HCT116 (cell line): Measurements from ENCODE around the gene SPRR1A. TPM values are rescaled to one million over a fixed set of nuclear protein-coding genes. Genes with fewer than 3 reads are reported as not detected.

Source experiments
- ATAC-seq: fragments of 200-7000 bp; cut with Tn5 transposase; 2 replicates; pipeline ENCODE4 v1.9.1; 2020; ENCODE audit warnings: mild to moderate bottlenecking, moderate library complexity
- BruUV-seq: library from RNA; stranded (reverse); fragments of 400-500 nt; replicated peaks from 2 replicates; lab custom pipeline; 2021; lab: Mats Ljungman, UMichigan
- CTCF ChIA-PET: fragments of 300-600 bp; sonication (Branson Sonifier 250); formaldehyde crosslinking; loops from one replicate; lab custom pipeline; 2021; ENCODE audit warnings: antibody characterized with exemption; lab: Charles Lee
- POLR2A ChIA-PET: fragments of 300-600, 350-600 bp; sonication (Branson Sonifier 250); formaldehyde crosslinking; loops from one replicate; lab custom pipeline; 2021; ENCODE audit warnings: antibody characterized with exemption; lab: Charles Lee
- RAD21 ChIA-PET, 2 experiments: fragments of 300-600 bp; sonication (Branson Sonifier 250); formaldehyde crosslinking; loops; one replicate each; lab custom pipeline; 2023; ENCODE audit warnings: low total read pairs in 2 of 2; ENCODE audit not compliant: uncharacterized antibody in 2 of 2, unreplicated experiment in 2 of 2, low non-redundant PET in 1 of 2; lab: Charles Lee
- DNase-seq: peaks from one replicate; pipeline ENCODE4 v3.0.0-alpha.2; 2010; ENCODE audit warnings: low read depth, low spot score
- H2AFZ ChIP-seq: fragments of 200-600 bp; shearing (Covaris generic), sonication (generic); 2 replicates; pipeline ENCODE4 v1.6.1; 2017; ENCODE audit warnings: low read depth, mixed run types, mixed read lengths, antibody characterized with exemption, low read length; ENCODE audit not compliant: poor library complexity, severe bottlenecking
- H3K27ac ChIP-seq: 2 replicates; pipeline ENCODE4 v1.5.1; 2012; ENCODE audit warnings: low read depth, low read length
- H3K27me3 ChIP-seq: fragments of 200-600 bp; sonication (generic); 2 replicates; pipeline ENCODE4 v1.6.1; 2016; ENCODE audit warnings: mixed run types, low read length, mixed read lengths; ENCODE audit not compliant: insufficient read depth
- H3K36me3 ChIP-seq, 2 experiments: fragments of 200-500 bp in 1 of 2; fragments of 200-600 bp in 1 of 2; sonication (Bioruptor generic) in 1 of 2; sonication (generic) in 1 of 2; 2 replicates each; pipeline versions ENCODE4 v1.5.1 to v1.6.1; 2014 to 2016; ENCODE audit warnings: low read length in 2 of 2, inconsistent platforms in 1 of 2, mixed read lengths in 1 of 2, mixed run types in 1 of 2; ENCODE audit not compliant: insufficient read depth in 2 of 2, control insufficient read depth in 1 of 2
- H3K4me1 ChIP-seq, 2 experiments: fragments of 200-600 bp in 1 of 2; sonication (generic) in 1 of 2; 2 replicates each; pipeline versions ENCODE4 v1.5.1 to v1.6.1; 2012 to 2017; ENCODE audit warnings: low read length in 2 of 2, inconsistent platforms in 1 of 2, mild to moderate bottlenecking in 1 of 2, mixed read lengths in 1 of 2, mixed run types in 1 of 2, moderate library complexity in 1 of 2; ENCODE audit not compliant: insufficient read depth in 2 of 2, control insufficient read depth in 1 of 2
- H3K4me2 ChIP-seq: fragments of 200-600 bp; sonication (generic); 2 replicates; pipeline ENCODE4 v1.6.1; 2017; ENCODE audit warnings: mixed run types, low read length, mixed read lengths
- H3K4me3 ChIP-seq, 2 experiments: fragments of 200-600 bp in 1 of 2; sonication (generic) in 1 of 2; replicated peaks in 1 of 2; 2 replicates each; pipeline ENCODE4 v1.5.1; 2011 to 2016; ENCODE audit warnings: low read length in 2 of 2, control low read depth in 1 of 2, low read depth in 1 of 2, mild to moderate bottlenecking in 1 of 2, mixed read lengths in 1 of 2, mixed run types in 1 of 2
- H3K79me2 ChIP-seq: fragments of 200-600 bp; sonication (generic); 2 replicates; pipeline ENCODE4 v1.6.1; 2017; ENCODE audit warnings: mild to moderate bottlenecking, mixed run types, low read length, moderate library complexity, mixed read lengths; ENCODE audit not compliant: insufficient read depth
- H3K9ac ChIP-seq: fragments of 200-600 bp; sonication (generic); 2 replicates; pipeline ENCODE4 v1.6.1; 2016; ENCODE audit warnings: low read length, mixed read lengths
- H3K9me2 ChIP-seq: fragments of 200-600 bp; sonication (generic), shearing (Covaris generic); 2 replicates; pipeline ENCODE4 v1.6.1; 2017; ENCODE audit warnings: mixed run types, mild to moderate bottlenecking, moderate library complexity; ENCODE audit not compliant: insufficient read depth
- H3K9me3 ChIP-seq, 2 experiments: fragments of 200-500 bp in 1 of 2; fragments of 200-600 bp in 1 of 2; sonication (Bioruptor generic) in 1 of 2; sonication (generic) in 1 of 2; 2 replicates each; pipeline ENCODE4 v1.6.1; 2014 to 2017; ENCODE audit warnings: low read length in 2 of 2, mixed read lengths in 2 of 2, inconsistent platforms in 1 of 2, low read depth in 1 of 2, mild to moderate bottlenecking in 1 of 2, mixed run types in 1 of 2, moderate library complexity in 1 of 2; ENCODE audit not compliant: control insufficient read depth in 1 of 2, insufficient read depth in 1 of 2
- H4K20me1 ChIP-seq: fragments of 200-600 bp; sonication (generic), shearing (Covaris generic); 2 replicates; pipeline ENCODE4 v1.6.1; 2017; ENCODE audit warnings: mixed run types, mild to moderate bottlenecking, moderate library complexity; ENCODE audit not compliant: insufficient read depth
- ATF3 ChIP-seq: IDR thresholded peaks from 2 replicates; pipeline ENCODE4 v1.6.1; 2012
- CBX3 ChIP-seq: IDR thresholded peaks from 2 replicates; pipeline ENCODE4 v1.6.1; 2012; ENCODE audit warnings: low read depth
- CEBPB ChIP-seq: IDR thresholded peaks from 2 replicates; pipeline ENCODE4 v1.6.1; 2012; ENCODE audit warnings: low read depth
- CTCF ChIP-seq, 3 experiments: fragments of 200-600 bp in 1 of 3; sonication (generic) in 1 of 3; IDR thresholded peaks in 2 of 3; conservative IDR thresholded peaks in 1 of 3; 2 replicates each; pipeline ENCODE4 v1.5.1; 2012 to 2017; ENCODE audit warnings: low read depth in 2 of 3, low read length in 2 of 3, antibody characterized with exemption in 1 of 3, borderline replicate concordance in 1 of 3, control low read depth in 1 of 3, mild to moderate bottlenecking in 1 of 3, mixed read lengths in 1 of 3, mixed run types in 1 of 3, moderate library complexity in 1 of 3; ENCODE audit not compliant: insufficient read depth in 1 of 3
- EGR1 ChIP-seq: IDR thresholded peaks from 2 replicates; pipeline ENCODE4 v1.6.1; 2012; ENCODE audit warnings: low read depth
- ELF1 ChIP-seq: IDR thresholded peaks from 2 replicates; pipeline ENCODE4 v1.6.1; 2012; ENCODE audit warnings: low read depth, borderline replicate concordance
- EZH2 ChIP-seq: fragments of 200-600 bp; sonication (generic); IDR thresholded peaks from 2 replicates; pipeline ENCODE4 v1.6.1; 2017; ENCODE audit warnings: antibody characterized with exemption, mixed run types
- EZH2phosphoT487 ChIP-seq: fragments of 200-600 bp; IDR thresholded peaks from 2 replicates; pipeline ENCODE4 v1.6.1; 2018; ENCODE audit warnings: antibody characterized with exemption, borderline replicate concordance
- FOSL1 ChIP-seq: IDR thresholded peaks from 2 replicates; pipeline ENCODE4 v1.6.1; 2012; ENCODE audit warnings: low read depth
- POLR2A ChIP-seq: IDR thresholded peaks from 2 replicates; pipeline ENCODE4 v1.7.0; 2011; ENCODE audit warnings: borderline replicate concordance; ENCODE audit not compliant: insufficient read depth, insufficient read length; ENCODE audit errors: extremely low read depth
- POLR2AphosphoS5 ChIP-seq: IDR thresholded peaks from 2 replicates; pipeline ENCODE4 v1.6.1; 2011; ENCODE audit warnings: mild to moderate bottlenecking, low read depth, low read length, moderate library complexity
- RAD21 ChIP-seq: IDR thresholded peaks from 2 replicates; pipeline ENCODE4 v1.6.1; 2012; ENCODE audit warnings: low read depth, mild to moderate bottlenecking
- REST ChIP-seq: IDR thresholded peaks from 2 replicates; pipeline ENCODE4 v1.6.1; 2012; ENCODE audit warnings: low read depth
- SP1 ChIP-seq: IDR thresholded peaks from 2 replicates; pipeline ENCODE4 v1.6.1; 2012; ENCODE audit warnings: low read depth
- SRF ChIP-seq: IDR thresholded peaks from 2 replicates; pipeline ENCODE4 v1.6.1; 2012; ENCODE audit warnings: low read depth
- TCF7L2 ChIP-seq: IDR thresholded peaks from 2 replicates; pipeline ENCODE4 v1.7.0; 2011; ENCODE audit warnings: borderline replicate concordance, inconsistent platforms; ENCODE audit not compliant: insufficient read depth, insufficient read length; ENCODE audit errors: extremely low read depth
- ZBTB33 ChIP-seq: IDR thresholded peaks from 2 replicates; pipeline ENCODE4 v1.6.1; 2011; ENCODE audit warnings: mild to moderate bottlenecking, low read length, moderate library complexity; ENCODE audit not compliant: insufficient replicate concordance; ENCODE audit errors: extremely low read depth
- ZNF274 ChIP-seq: fragments of 200-500 bp; sonication (Bioruptor generic); IDR thresholded peaks from 2 replicates; pipeline ENCODE4 v1.6.1; 2014; ENCODE audit warnings: mild to moderate bottlenecking, low read depth, low read length, inconsistent platforms
- intact Hi-C: fragments of 100-400 bp; cut with micrococcal nuclease; formaldehyde crosslinking; loops from 2 replicates; pipeline ENCODE4 v1.10.0; 2022
- total RNA-seq: library from RNA; stranded (reverse); gene quantifications from one replicate; pipeline ENCODE4 v1.2.1, GENCODE V29; 2021; ENCODE audit not compliant: unreplicated experiment

The SPRR1A gene
- total RNA-seq, 1 experiment from 2014 or later = not detected

- TF ChIP-seq ZNF274 (no peak), POLR2AphosphoS5 (no peak), EZH2 (no peak), ATF3 (no peak), SP1 (no peak), REST (no peak), TCF7L2 (no peak), EGR1 (no peak), POLR2A (no peak), SRF (no peak), ELF1 (no peak), FOSL1 (no peak), EZH2phosphoT487 (no peak), CBX3 (no peak), CEBPB (no peak), RAD21 (no peak), ZBTB33 (no peak), CTCF (IDR thresholded peaks at IDR 0.05 in 2 of 3, conservative IDR thresholded peaks at IDR 0.05 in 1 of 3; ENCODE audit: borderline replicate concordance in 1 of 3, insufficient read depth in 1 of 3, low read depth in 2 of 3, low read length in 2 of 3) (no peak)
- DNase-seq = no peak
- no peaks in the 10 kb centered on the region for H3K9me2 ChIP-seq
- H3K4me3 ChIP-seq = no peak overlapping the region
- no peaks in the 10 kb centered on the region for H3K4me1 ChIP-seq
- no peaks in the 10 kb centered on the region for H4K20me1 ChIP-seq
- no peak overlapping the region for H3K4me2 ChIP-seq
- H3K27ac ChIP-seq = no peak overlapping the region
- no peaks in the 10 kb centered on the region for H3K9me3 ChIP-seq
- ChIA-PET RAD21 (no interaction called here), CTCF (no interaction called here), POLR2A (no interaction called here)
- no peaks in the 10 kb centered on the region for H3K36me3 ChIP-seq
- ATAC-seq = no peak
- BruUV-seq = no TSS peak
- intact Hi-C loops = no loop called here
- H2AFZ ChIP-seq = no peak overlapping the region
- peaks cover 51% of the 10 kb centered on the region for H3K27me3 ChIP-seq
- no peak overlapping the region for H3K9ac ChIP-seq
- no peaks in the 10 kb centered on the region for H3K79me2 ChIP-seq
Observed at GRCh38 chr1:152982076-152982475, 1.8 kb upstream of the SPRR1A start.
